Activated naive CD4-positive, alpha-beta T cell treated with Interleukin-2 at 50 U/mL for 16 hours (primary cell): ENCODE data around the gene IP6K1.
A peak's percentile ranks its signal among the peaks of the same experiment; 100 is the strongest.
"Not testable (repeated sequence)": the region's sequence is repeated elsewhere in the genome, so short reads cannot be mapped to it uniquely, and the experiment has no call there.

ENCODE experiments used
- DNase-seq: peaks from one replicate; pipeline ENCODE4 v3.0.0-alpha.2; 2020

The IP6K1 gene

GRCh38 chr3:49685846-49686245, 100.5 kb downstream of the IP6K1 start:
- DNase-seq: not testable (repeated sequence)

GRCh38 chr3:49685103-49685502, 101.2 kb downstream of the IP6K1 start:
- DNase-seq: not testable (repeated sequence)

GRCh38 chr3:49684453-49684852, 101.9 kb downstream of the IP6K1 start:
- DNase-seq: not testable (repeated sequence)

GRCh38 chr3:49683162-49683561, 103.2 kb downstream of the IP6K1 start:
- no peak for DNase-seq

GRCh38 chr3:49681543-49681942, 104.8 kb downstream of the IP6K1 start:
- DNase-seq: no peak

- no peak for DNase-seq
Observed at GRCh38 chr3:49681232-49681522, 105.2 kb downstream of the IP6K1 start.

GRCh38 chr3:49680493-49681231, 105.7 kb downstream of the IP6K1 start:
- DNase-seq: no peak

GRCh38 chr3:49675912-49676311, 110.4 kb downstream of the IP6K1 start:
- no peak for DNase-seq

GRCh38 chr3:49674497-49674983, 111.8 kb downstream of the IP6K1 start:
- peak; percentile 18 for DNase-seq
